Activated CD4-positive, alpha-beta T cell treated with anti-CD3 and anti-CD28 coated beads for 36 hours (primary cell): Measurements from ENCODE around the gene ATRIP. TPM values are rescaled to one million over a fixed set of nuclear protein-coding genes. Genes with fewer than 3 reads are reported as not detected.

Source experiments
- ATAC-seq: fragments of 200-7000 bp; cut with Tn5 transposase; one replicate; pipeline ENCODE4 v1.10.0; 2021; ENCODE audit warnings: mild to moderate bottlenecking, moderate library complexity
- CTCF ChIA-PET: fragments of 350-600 bp; sonication (Branson Sonifier 250); formaldehyde crosslinking; loops from one replicate; lab custom pipeline; 2021; ENCODE audit warnings: antibody characterized with exemption; lab: Charles Lee
- POLR2A ChIA-PET: fragments of 350-600 bp; sonication (Branson Sonifier 250); formaldehyde crosslinking; loops from one replicate; lab custom pipeline; 2021; ENCODE audit warnings: antibody characterized with exemption, inconsistent platforms; lab: Charles Lee
- DNase-seq: peaks from one replicate; pipeline ENCODE4 v3.0.0-alpha.2; 2020
- H3K27ac Mint-ChIP-seq: one replicate; pipeline ENCODE4 v1.8.0; 2021; ENCODE audit warnings: mixed read lengths
- H3K27me3 Mint-ChIP-seq: one replicate; pipeline ENCODE4 v1.8.0; 2021; ENCODE audit warnings: mixed read lengths
- H3K36me3 Mint-ChIP-seq: one replicate; pipeline ENCODE4 v1.8.0; 2021; ENCODE audit warnings: low read depth, mixed read lengths
- H3K4me1 Mint-ChIP-seq: one replicate; pipeline ENCODE4 v1.8.0; 2021; ENCODE audit warnings: mixed read lengths
- H3K4me3 Mint-ChIP-seq: one replicate; pipeline ENCODE4 v1.8.0; 2021; ENCODE audit warnings: mild to moderate bottlenecking, moderate library complexity, mixed read lengths
- H3K9me3 Mint-ChIP-seq: one replicate; pipeline ENCODE4 v1.8.0; 2021; ENCODE audit warnings: low read depth, mixed read lengths
- intact Hi-C, 2 experiments: fragments of 100-400 bp; cut with DNase I in 1 of 2; cut with micrococcal nuclease in 1 of 2; formaldehyde crosslinking; loops; one replicate each; pipeline versions ENCODE4 v1.14.2 to v1.15.1; 2022 to 2024; cut with DNase I, micrococcal nuclease
- total RNA-seq, 2 experiments: library from RNA; stranded (reverse); gene quantifications; one replicate each; pipeline ENCODE4 v1.2.3, GENCODE V29; 2021

The ATRIP gene
- total RNA-seq, 2 experiments from 2014 or later, result 16.8 to 21.0 TPM

GRCh38 chr3:48463703-48464102 is 17.2 kb downstream of the ATRIP start:
- ATAC-seq, result no peak
- ChIA-PET POLR2A (no interaction called here), CTCF (interaction anchor here (0.7 to 2.8 kb wide), 5 partner anchors 10 to 163 kb away, joined by 3 to 6 read pairs (median 3); no protein-coding TSS in a partner anchor)
- Mint-ChIP-seq H3K4me3 (no peak overlapping the region), H3K27ac (no peak overlapping the region), H3K36me3 (peaks cover 45% of the 10 kb centered on the region), H3K27me3 (no peaks in the 10 kb centered on the region), H3K4me1 (peaks cover 27% of the 10 kb centered on the region), H3K9me3 (no peaks in the 10 kb centered on the region)
- DNase-seq, result no peak
- intact Hi-C loops, result no loop called here

DNA sequence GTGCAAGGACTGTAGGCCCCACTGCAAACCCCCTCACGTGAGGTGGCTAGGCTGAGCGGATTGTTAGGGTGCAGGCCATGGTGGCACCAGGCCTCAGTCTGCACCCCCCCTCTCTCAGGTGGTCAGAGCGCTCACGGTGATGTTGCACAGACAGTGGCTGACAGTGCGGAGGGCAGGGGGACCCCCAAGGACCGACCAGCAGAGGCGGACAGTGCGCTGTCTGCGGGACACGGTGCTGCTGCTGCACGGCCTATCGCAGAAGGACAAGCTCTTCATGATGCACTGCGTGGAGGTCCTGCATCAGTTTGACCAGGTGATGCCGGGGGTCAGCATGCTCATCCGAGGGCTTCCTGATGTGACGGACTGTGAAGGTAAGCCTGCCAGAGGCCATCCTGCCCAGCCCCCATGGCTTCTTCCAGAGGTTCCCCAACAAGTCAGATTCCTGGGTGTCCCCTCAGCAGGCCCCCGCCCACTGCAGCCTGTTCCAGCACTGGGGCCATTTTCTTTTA is 18.2 kb downstream of the ATRIP start:
- ATAC-seq (no peak), DNase-seq (no peak)
- Mint-ChIP-seq H3K36me3 (peaks cover 53% of the 10 kb centered on the region), H3K4me1 (peaks cover 38% of the 10 kb centered on the region), H3K4me3 (no peak overlapping the region), H3K27me3 (no peaks in the 10 kb centered on the region), H3K9me3 (no peaks in the 10 kb centered on the region), H3K27ac (no peak overlapping the region)
- POLR2A ChIA-PET, result no interaction called here
- intact Hi-C loops, result loop anchor here in 1 of 2 experiments (5.0 kb wide), 1 partner anchor 83 kb away; no protein-coding TSS in a partner anchor
- CTCF ChIA-PET, result interaction anchor here (2.8 kb wide), 1 partner anchor 64 kb away, joined by 6 read pairs; no protein-coding TSS in a partner anchor

GRCh38 chr3:48465237-48465530 is 18.6 kb downstream of the ATRIP start:
- Mint-ChIP-seq H3K4me1 (peaks cover 41% of the 10 kb centered on the region), H3K4me3 (peak overlapping the region; percentile 93), H3K9me3 (no peaks in the 10 kb centered on the region), H3K27ac (peak overlapping the region; percentile 96), H3K36me3 (peaks cover 55% of the 10 kb centered on the region), H3K27me3 (no peaks in the 10 kb centered on the region)
- ChIA-PET POLR2A (interaction anchor here (0.6 kb wide), 1 partner anchor 29 kb away, joined by 3 read pairs; no protein-coding TSS in a partner anchor), CTCF (no interaction called here)
- ATAC-seq (no peak), DNase-seq (no peak)
- intact Hi-C loops, result loop anchor here in 1 of 2 experiments (5.0 kb wide), 1 partner anchor 82 kb away; no protein-coding TSS in a partner anchor

- CTCF ChIA-PET, result interaction anchor here (0.8 to 1.7 kb wide), 3 partner anchors 29 to 83 kb away, joined by 4 to 8 read pairs (median 8); no protein-coding TSS in a partner anchor
- H3K27ac Mint-ChIP-seq, result peak overlapping the region; percentile 96
- no peaks in the 10 kb centered on the region for H3K27me3 Mint-ChIP-seq
- ATAC-seq (peak; percentile 92), DNase-seq (peak; percentile 90)
- H3K4me1 Mint-ChIP-seq, result peaks cover 46% of the 10 kb centered on the region
- peaks cover 50% of the 10 kb centered on the region for H3K36me3 Mint-ChIP-seq
- H3K4me3 Mint-ChIP-seq, result peak overlapping the region; percentile 93
- intact Hi-C loops, result loop anchor here (1.0 to 5.0 kb wide), 5 partner anchors 19 to 93 kb away; partner anchors contain the start of genes ATRIP (in 1 of the 2), CCDC51 (in 1 of the 2) and TMA7 (in 1 of the 2)
- H3K9me3 Mint-ChIP-seq, result no peaks in the 10 kb centered on the region
- POLR2A ChIA-PET, result interaction anchor here (0.6 to 1.0 kb wide), 2 partner anchors 29 to 91 kb away, joined by 3 to 5 read pairs; partner anchors contain the start of gene PFKFB4
Measured at GRCh38 chr3:48465531-48466378, 19.2 kb downstream of the ATRIP start.

GRCh38 chr3:48466386-48467109 is 20.0 kb downstream of the ATRIP start:
- ChIA-PET CTCF (interaction anchor here (0.8 to 1.7 kb wide), 5 partner anchors 20 to 90 kb away, joined by 3 to 8 read pairs (median 4); partner anchors contain the start of genes ATRIP and PFKFB4), POLR2A (interaction anchor here (1.0 kb wide), 1 partner anchor 90 kb away, joined by 5 read pairs; the partner anchor contains the start of gene PFKFB4)
- peaks cover 50% of the 10 kb centered on the region for H3K4me1 Mint-ChIP-seq
- H3K27me3 Mint-ChIP-seq, result no peaks in the 10 kb centered on the region
- H3K4me3 Mint-ChIP-seq, result peak overlapping the region; percentile 93
- H3K36me3 Mint-ChIP-seq, result peaks cover 44% of the 10 kb centered on the region
- DNase-seq (peak; percentile 56), ATAC-seq (peak; percentile 43)
- intact Hi-C loops, result loop anchor here (1.0 to 5.0 kb wide), 5 partner anchors 20 to 92 kb away; partner anchors contain the start of genes ATRIP (in 1 of the 2), CCDC51 (in 1 of the 2) and TMA7 (in 1 of the 2)
- no peaks in the 10 kb centered on the region for H3K9me3 Mint-ChIP-seq
- H3K27ac Mint-ChIP-seq, result peak overlapping the region; percentile 96

DNA sequence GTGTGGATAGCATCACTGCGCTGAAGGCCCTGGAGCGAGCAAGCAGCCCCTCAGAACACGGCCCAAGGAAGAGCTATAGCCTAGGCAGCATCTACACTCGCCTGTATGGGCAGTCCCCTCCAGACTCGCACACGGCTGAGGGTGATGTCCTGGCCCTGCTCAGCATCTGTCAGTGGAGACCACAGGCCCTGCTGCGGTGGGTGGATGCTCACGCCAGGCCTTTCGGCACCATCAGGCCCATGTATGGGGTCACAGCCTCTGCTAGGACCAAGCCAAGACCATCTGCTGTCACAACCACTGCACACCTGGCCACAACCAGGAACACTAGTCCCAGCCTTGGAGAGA is 20.5 kb downstream of the ATRIP start:
- peak overlapping the region; percentile 96 for H3K27ac Mint-ChIP-seq
- CTCF ChIA-PET, result interaction anchor here (0.9 to 1.7 kb wide), 4 partner anchors 20 to 90 kb away, joined by 3 to 8 read pairs (median 6); partner anchors contain the start of genes ATRIP and PFKFB4
- H3K27me3 Mint-ChIP-seq, result no peaks in the 10 kb centered on the region
- intact Hi-C loops, result loop anchor here in 1 of 2 experiments (5.0 kb wide), 1 partner anchor 80 kb away; no protein-coding TSS in a partner anchor
- POLR2A ChIA-PET, result interaction anchor here (1.0 kb wide), 1 partner anchor 90 kb away, joined by 5 read pairs; the partner anchor contains the start of gene PFKFB4
- peaks cover 50% of the 10 kb centered on the region for H3K4me1 Mint-ChIP-seq
- peak; percentile 5 for ATAC-seq
- H3K9me3 Mint-ChIP-seq, result no peaks in the 10 kb centered on the region
- no peak for DNase-seq
- peak overlapping the region; percentile 93 for H3K4me3 Mint-ChIP-seq
- peaks cover 44% of the 10 kb centered on the region for H3K36me3 Mint-ChIP-seq

- Mint-ChIP-seq H3K4me1 (peaks cover 50% of the 10 kb centered on the region), H3K27me3 (no peaks in the 10 kb centered on the region), H3K4me3 (peak overlapping the region; percentile 93), H3K36me3 (peaks cover 44% of the 10 kb centered on the region), H3K27ac (peak overlapping the region; percentile 96), H3K9me3 (no peaks in the 10 kb centered on the region)
- intact Hi-C loops, result loop anchor here in 1 of 2 experiments (5.0 kb wide), 1 partner anchor 80 kb away; no protein-coding TSS in a partner anchor
- ATAC-seq (no peak), DNase-seq (no peak)
- ChIA-PET CTCF (interaction anchor here (1.4 to 1.7 kb wide), 3 partner anchors 31 to 89 kb away, joined by 3 to 8 read pairs (median 8); partner anchors contain the start of gene PFKFB4), POLR2A (no interaction called here)
Measured at GRCh38 chr3:48467473-48468267, 21.1 kb downstream of the ATRIP start.

DNA sequence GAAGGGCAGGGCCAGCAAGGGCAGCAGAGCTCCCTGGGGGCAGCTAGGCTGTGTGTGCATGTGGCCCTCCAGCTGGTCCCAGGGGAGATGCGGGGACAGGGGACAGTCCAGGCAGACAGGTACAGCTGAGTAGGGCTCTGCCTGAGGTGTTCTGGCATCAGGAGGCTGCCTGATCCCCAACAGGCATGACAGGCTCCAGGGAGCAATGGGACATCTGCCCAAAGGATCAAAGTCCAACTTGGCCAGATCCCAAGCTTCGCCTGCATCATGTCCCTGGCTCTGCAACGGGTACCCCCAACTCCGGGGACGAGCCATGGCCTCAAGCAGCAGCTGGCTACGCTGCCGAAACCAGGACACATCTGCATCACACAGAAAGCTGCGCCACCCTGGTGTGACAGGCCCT is 21.8 kb downstream of the ATRIP start:
- POLR2A ChIA-PET, result no interaction called here
- no peak for ATAC-seq
- peaks cover 52% of the 10 kb centered on the region for H3K4me1 Mint-ChIP-seq
- intact Hi-C loops, result loop anchor here in 1 of 2 experiments (5.0 kb wide), 1 partner anchor 79 kb away; no protein-coding TSS in a partner anchor
- H3K36me3 Mint-ChIP-seq, result peaks cover 44% of the 10 kb centered on the region
- no peaks in the 10 kb centered on the region for H3K27me3 Mint-ChIP-seq
- peak overlapping the region; percentile 96 for H3K27ac Mint-ChIP-seq
- peak overlapping the region; percentile 93 for H3K4me3 Mint-ChIP-seq
- no peak for DNase-seq
- H3K9me3 Mint-ChIP-seq, result no peaks in the 10 kb centered on the region
- CTCF ChIA-PET, result interaction anchor here (1.4 to 1.5 kb wide), 2 partner anchors 68 to 88 kb away, joined by 3 read pairs; partner anchors contain the start of gene PFKFB4

- Mint-ChIP-seq H3K27me3 (no peaks in the 10 kb centered on the region), H3K4me3 (peak overlapping the region; percentile 93), H3K9me3 (no peaks in the 10 kb centered on the region), H3K36me3 (peaks cover 44% of the 10 kb centered on the region), H3K4me1 (peaks cover 58% of the 10 kb centered on the region), H3K27ac (peak overlapping the region; percentile 96)
- CTCF ChIA-PET, result interaction anchor here (0.6 to 1.6 kb wide), 3 partner anchors 34 to 398 kb away, joined by 3 to 6 read pairs (median 3); no protein-coding TSS in a partner anchor
- intact Hi-C loops, result loop anchor here in 1 of 2 experiments (5.0 kb wide), 1 partner anchor 78 kb away; no protein-coding TSS in a partner anchor
- no peak for DNase-seq
- POLR2A ChIA-PET, result interaction anchor here (0.6 kb wide), 1 partner anchor 142 kb away, joined by 6 read pairs; no protein-coding TSS in a partner anchor
- no peak for ATAC-seq
Measured at GRCh38 chr3:48469046-48469915, 22.7 kb downstream of the ATRIP start.
